ENCODE measurements around the gene RPL29.

- TF ChIP-seq POLR2A (IDR thresholded peaks at IDR 0.05; ENCODE audit: low read depth) (no peak), CTCF (IDR thresholded peaks at IDR 0.05) (no peak), POLR2AphosphoS5 (IDR thresholded peaks at IDR 0.05) (no peak), EP300 (IDR thresholded peaks at IDR 0.05) (no peak)
Measured at GRCh38 chr3:51998774-51999173, 3.1 kb upstream of the RPL29 start.

Measured in esophagus muscularis mucosa (tissue), 4 donors.